ENCODE measurements around the gene WDR1.

The WDR1 gene

GRCh38 chr4:10153161-10153560 lies 36.6 kb upstream of the WDR1 start:
- no peak for TF ChIP-seq CTCF (IDR thresholded peaks at IDR 0.05; ENCODE audit: low read depth, low read length)
- TF ChIP-seq EZH2phosphoT487 (IDR thresholded peaks at IDR 0.05; ENCODE audit: low read depth): no peak
- H3K4me3 ChIP-seq (ENCODE audit: low read length): no peak overlapping the region
- H4K20me1 ChIP-seq (ENCODE audit: insufficient read depth, low read length): no peaks in the 10 kb centered on the region
- no peaks in the 10 kb centered on the region for H3K36me3 ChIP-seq (replicated peaks; ENCODE audit: low read depth, low read length)
- H3K4me2 ChIP-seq (ENCODE audit: low read length): no peak overlapping the region
- H3K9me3 ChIP-seq (ENCODE audit: insufficient read depth, low read length): no peaks in the 10 kb centered on the region
- no peak overlapping the region for H3K27ac ChIP-seq (ENCODE audit: low read length)
- no peak overlapping the region for H2AFZ ChIP-seq (ENCODE audit: low read depth, low read length)
- peaks cover 65% of the 10 kb centered on the region for H3K27me3 ChIP-seq (ENCODE audit: low read depth, low read length)
- no peaks in the 10 kb centered on the region for H3K79me2 ChIP-seq (ENCODE audit: low read length)
- H3K9ac ChIP-seq (ENCODE audit: low read length): no peak overlapping the region
- H3K4me1 ChIP-seq (ENCODE audit: low read length): peaks cover 5% of the 10 kb centered on the region; the same call in 1 of the 2 replicates

DNA sequence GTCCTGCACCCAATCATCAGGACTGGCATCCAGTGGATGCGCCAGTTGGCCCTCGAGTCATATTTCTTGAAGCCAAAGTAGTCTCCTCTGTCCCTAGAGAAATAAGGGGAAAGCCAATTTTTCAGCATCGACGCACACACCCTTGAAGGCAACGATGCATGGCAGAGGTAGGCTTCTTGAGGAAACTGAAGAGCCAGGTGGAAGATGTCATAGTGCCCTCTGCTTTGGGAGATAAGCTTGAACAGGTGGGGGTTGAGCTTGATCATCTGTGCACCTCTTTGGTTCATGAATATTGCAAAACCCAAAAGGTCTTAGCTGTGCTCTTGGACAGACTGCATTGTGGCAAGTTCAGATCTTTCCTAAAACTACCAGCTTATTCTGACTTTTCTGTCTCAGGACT lies 34.6 kb upstream of the WDR1 start:
- no peaks in the 10 kb centered on the region for H3K36me3 ChIP-seq (replicated peaks; ENCODE audit: low read depth, low read length)
- no peak overlapping the region for H3K27ac ChIP-seq (ENCODE audit: low read length)
- H3K9ac ChIP-seq (ENCODE audit: low read length): no peak overlapping the region
- H3K4me3 ChIP-seq (ENCODE audit: low read length): no peak overlapping the region
- TF ChIP-seq EZH2phosphoT487 (IDR thresholded peaks at IDR 0.05; ENCODE audit: low read depth): no peak
- no peak for TF ChIP-seq CTCF (IDR thresholded peaks at IDR 0.05; ENCODE audit: low read depth, low read length)
- H4K20me1 ChIP-seq (ENCODE audit: insufficient read depth, low read length): no peaks in the 10 kb centered on the region
- H3K9me3 ChIP-seq (ENCODE audit: insufficient read depth, low read length): no peaks in the 10 kb centered on the region
- H3K27me3 ChIP-seq (ENCODE audit: low read depth, low read length): peaks cover 65% of the 10 kb centered on the region
- H3K4me1 ChIP-seq (ENCODE audit: low read length): peaks cover 5% of the 10 kb centered on the region; the same call in 1 of the 2 replicates
- H3K4me2 ChIP-seq (ENCODE audit: low read length): no peak overlapping the region
- H2AFZ ChIP-seq (ENCODE audit: low read depth, low read length): no peak overlapping the region
- H3K79me2 ChIP-seq (ENCODE audit: low read length): no peaks in the 10 kb centered on the region

DNA sequence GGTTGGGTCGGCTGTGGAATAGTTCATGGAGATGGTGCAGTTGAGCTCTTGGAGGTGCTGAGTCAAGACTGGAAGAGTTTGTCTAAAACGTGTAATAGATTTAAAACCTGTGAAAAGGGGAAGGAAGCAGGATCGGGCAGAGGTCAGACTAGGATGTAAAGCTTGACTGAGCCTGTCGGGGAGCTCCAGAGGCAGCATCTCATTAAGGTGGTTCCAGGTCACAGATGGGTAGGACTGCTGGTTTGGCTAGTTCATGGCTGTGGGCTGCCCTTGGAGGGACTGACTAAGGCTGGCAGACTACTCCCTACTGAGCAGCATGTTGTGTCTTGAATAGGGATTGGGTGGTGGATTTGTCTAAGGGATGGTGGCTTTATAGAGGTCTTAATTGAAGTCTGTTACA lies 28.4 kb upstream of the WDR1 start:
- Histone ChIP-seq H3K79me2 (ENCODE audit: low read length) (no peaks in the 10 kb centered on the region), H2AFZ (ENCODE audit: low read depth, low read length) (no peak overlapping the region), H3K9me3 (ENCODE audit: insufficient read depth, low read length) (no peaks in the 10 kb centered on the region), H3K27me3 (ENCODE audit: low read depth, low read length) (peaks cover 36% of the 10 kb centered on the region), H3K4me1 (ENCODE audit: low read length) (peaks cover 5% of the 10 kb centered on the region), H3K4me2 (ENCODE audit: low read length) (no peak overlapping the region), H3K4me3 (ENCODE audit: low read length) (no peak overlapping the region), H3K36me3 (replicated peaks; ENCODE audit: low read depth, low read length) (no peaks in the 10 kb centered on the region), H3K27ac (ENCODE audit: low read length) (no peak overlapping the region), H4K20me1 (ENCODE audit: insufficient read depth, low read length) (no peaks in the 10 kb centered on the region), H3K9ac (ENCODE audit: low read length) (no peak overlapping the region)
- TF ChIP-seq EZH2phosphoT487 (IDR thresholded peaks at IDR 0.05; ENCODE audit: low read depth): no peak
- no peak for TF ChIP-seq CTCF (IDR thresholded peaks at IDR 0.05; ENCODE audit: low read depth, low read length)

DNA sequence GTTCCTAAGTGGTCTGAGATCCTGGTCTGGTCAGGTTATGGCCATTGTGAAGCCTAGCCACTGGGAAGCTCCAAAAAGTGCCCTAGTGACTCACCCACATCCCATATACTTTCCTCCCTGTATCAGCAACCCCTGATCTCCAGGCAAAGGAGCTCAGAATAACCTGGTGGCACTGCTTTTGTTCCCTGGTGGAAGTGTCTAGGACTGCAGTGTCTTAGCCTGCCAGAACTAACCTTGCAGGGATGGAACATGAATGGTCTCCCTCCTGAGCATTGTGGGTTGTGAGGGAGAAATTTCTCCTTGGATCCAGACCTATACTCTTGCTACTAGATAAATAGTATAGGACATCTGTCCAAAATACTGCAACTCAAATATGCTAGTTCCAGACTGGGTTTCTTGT lies 27.9 kb upstream of the WDR1 start:
- H3K79me2 ChIP-seq (ENCODE audit: low read length): no peaks in the 10 kb centered on the region
- no peaks in the 10 kb centered on the region for H3K9me3 ChIP-seq (ENCODE audit: insufficient read depth, low read length)
- peaks cover 5% of the 10 kb centered on the region for H3K4me1 ChIP-seq (ENCODE audit: low read length)
- no peak overlapping the region for H3K4me2 ChIP-seq (ENCODE audit: low read length)
- H2AFZ ChIP-seq (ENCODE audit: low read depth, low read length): no peak overlapping the region
- H3K27ac ChIP-seq (ENCODE audit: low read length): no peak overlapping the region
- H3K9ac ChIP-seq (ENCODE audit: low read length): no peak overlapping the region
- no peaks in the 10 kb centered on the region for H3K36me3 ChIP-seq (replicated peaks; ENCODE audit: low read depth, low read length)
- H3K4me3 ChIP-seq (ENCODE audit: low read length): no peak overlapping the region
- H3K27me3 ChIP-seq (ENCODE audit: low read depth, low read length): peaks cover 36% of the 10 kb centered on the region
- no peak for TF ChIP-seq EZH2phosphoT487 (IDR thresholded peaks at IDR 0.05; ENCODE audit: low read depth)
- no peak for TF ChIP-seq CTCF (IDR thresholded peaks at IDR 0.05; ENCODE audit: low read depth, low read length)
- no peaks in the 10 kb centered on the region for H4K20me1 ChIP-seq (ENCODE audit: insufficient read depth, low read length)
